Umbilical cord (tissue), 2 donors: ENCODE measurements around the gene DYSF. TPM values are rescaled to one million over a fixed set of nuclear protein-coding genes. Genes with fewer than 3 reads are reported as not detected.

Experiments
- DNase-seq: peaks from one replicate; pipeline ENCODE4 v3.0.0-alpha.2; 2015; ENCODE audit warnings: low spot score
- total RNA-seq: library from RNA; depleted of rRNA; stranded (reverse); fragments of >200 nt; gene quantifications from one replicate; pipeline ENCODE4 v1.2.3, GENCODE V29; 2014; ENCODE audit warnings: low replicate concordance; ENCODE audit not compliant: insufficient read depth

Gene DYSF
- total RNA-seq, 1 donor from 2014 or later = 2.9 TPM

DNA sequence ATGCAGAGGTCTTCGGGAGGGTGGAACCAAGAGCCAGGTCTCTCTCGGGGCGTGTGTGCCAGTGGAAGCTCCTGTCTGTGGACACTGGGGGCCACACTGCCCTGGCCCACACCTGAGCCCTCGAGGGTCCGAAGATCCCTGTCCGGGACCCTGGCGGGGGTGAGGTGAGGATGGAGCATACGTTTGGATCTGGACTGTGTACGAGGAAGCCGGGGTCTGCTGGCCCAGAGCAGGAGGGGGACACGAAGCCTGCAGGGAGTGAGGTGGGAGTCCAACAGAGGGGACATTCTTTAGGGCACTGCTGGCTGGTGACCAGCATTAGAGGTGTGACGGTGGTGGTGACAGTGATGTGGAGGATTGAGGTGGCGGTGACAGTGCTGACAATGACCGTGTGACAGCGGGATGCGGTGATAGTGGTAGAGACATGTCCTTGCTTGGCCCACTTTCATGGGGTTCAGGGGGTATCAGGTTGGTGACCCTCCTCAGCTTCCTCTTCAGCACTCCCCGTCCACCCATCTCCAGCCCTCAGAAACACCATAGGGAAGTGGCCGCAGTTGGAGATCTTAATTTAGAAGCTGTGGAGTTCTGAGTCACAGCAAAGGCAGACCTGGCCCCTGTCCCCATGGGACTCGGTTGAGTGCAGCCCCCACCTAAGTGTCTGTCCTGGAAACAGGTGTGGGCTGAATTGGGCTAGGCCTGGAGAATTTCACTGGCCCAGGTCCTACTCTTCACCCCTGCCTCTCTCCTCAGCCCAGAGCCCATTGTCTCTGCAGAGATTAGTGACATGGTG is 252.0 kb downstream of the DYSF start:
- no peak for DNase-seq

GRCh38 chr2:71706121-71706520 is 252.8 kb downstream of the DYSF start:
- DNase-seq = no peak

DNA sequence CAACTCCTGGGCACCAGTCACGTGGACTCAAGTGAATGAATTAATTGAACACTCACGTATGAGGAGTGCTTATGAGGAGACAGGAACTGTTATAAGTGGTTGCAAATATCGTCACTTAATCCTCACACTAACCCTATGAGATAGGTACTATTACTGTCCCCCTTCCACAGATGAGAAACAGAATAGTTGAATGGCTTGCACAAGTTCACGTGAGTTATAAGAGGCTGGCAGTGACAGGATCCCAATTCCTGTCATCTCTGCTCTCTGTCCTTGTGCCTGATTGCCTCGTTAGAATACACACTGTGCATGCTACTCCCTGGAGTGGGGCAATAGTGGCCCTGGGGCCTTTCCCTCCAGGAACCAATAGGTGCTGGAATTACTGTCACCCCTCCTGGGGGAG is 253.5 kb downstream of the DYSF start:
- DNase-seq = no peak

DNA sequence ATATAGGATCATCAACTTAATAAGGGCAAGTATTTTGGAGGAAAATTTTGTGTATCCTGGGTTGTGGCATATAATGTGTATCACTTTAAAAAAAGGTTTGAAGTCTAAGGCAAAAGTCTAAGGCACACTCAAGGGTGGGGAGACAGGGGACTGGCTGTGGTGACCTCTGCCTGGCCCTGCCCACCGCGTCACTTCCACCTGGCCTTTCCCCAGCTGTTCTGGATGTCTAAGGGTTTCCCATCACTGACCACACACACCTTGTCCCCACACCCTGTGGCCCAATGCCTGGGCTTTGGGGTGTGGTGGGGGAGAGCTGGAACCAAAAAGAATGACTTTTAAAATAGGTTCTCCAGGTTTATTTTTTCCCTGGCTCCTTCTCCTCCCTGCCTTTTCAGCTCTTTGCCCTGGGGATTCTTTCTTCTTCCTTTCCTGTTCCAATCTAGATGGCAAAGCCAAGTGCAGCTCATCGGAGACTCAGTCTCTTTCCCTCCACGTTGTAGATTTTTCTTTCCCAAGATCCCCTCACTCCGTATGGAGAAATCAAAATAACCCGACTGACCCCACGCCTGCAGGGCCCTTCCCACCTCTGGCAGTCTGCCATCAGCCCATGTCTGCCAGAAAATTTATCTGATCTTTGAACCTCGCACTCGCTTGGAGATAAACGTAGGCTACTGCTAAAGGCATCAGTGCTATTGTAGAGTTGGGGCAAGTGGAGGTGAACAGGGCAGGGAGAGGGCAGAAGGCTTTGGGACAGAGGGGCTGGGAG is 257.2 kb downstream of the DYSF start:
- no peak for DNase-seq

DNA sequence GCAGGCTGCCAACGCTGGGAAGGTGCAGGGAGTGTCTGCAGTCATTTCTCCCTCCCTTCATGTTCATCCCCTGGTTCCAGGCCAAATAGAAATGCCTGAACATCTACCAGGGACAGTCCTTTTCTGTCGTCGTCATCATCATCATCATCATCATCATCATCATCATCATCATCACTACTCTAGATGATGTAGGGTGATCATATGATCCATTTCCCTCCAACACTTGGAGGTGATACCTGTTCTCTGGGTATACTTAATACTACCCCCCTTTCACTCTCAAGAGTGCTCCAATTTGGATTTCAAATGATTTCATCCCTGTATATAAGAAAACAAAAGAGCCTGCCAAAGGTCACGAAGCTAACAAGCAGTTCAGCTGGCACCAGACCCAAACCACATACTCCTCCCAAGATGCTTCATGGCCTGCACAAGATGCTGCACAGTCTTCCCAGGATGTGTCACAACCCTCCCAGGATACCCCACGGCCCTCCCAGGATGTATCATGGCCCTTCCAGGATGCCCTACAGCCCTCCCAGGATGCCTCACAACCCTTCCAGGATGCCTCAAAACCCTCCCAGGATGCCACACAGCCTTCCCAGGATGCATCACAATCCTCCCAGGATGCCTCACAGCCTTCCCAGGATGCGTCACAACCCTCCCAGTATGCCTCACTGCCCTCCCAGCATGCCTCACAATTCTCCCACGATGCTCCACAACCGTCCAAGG is 257.9 kb downstream of the DYSF start:
- DNase-seq = no peak

GRCh38 chr2:71712158-71712818 is 258.9 kb downstream of the DYSF start:
- DNase-seq = no peak

GRCh38 chr2:71713581-71714580 is 260.5 kb downstream of the DYSF start:
- no peak for DNase-seq

GRCh38 chr2:71714601-71715240 is 261.4 kb downstream of the DYSF start:
- DNase-seq = no peak

- DNase-seq = no peak
Observed at GRCh38 chr2:71715241-71715750, 261.9 kb downstream of the DYSF start.

- no peak for DNase-seq
Observed at GRCh38 chr2:71715951-71716696, 262.8 kb downstream of the DYSF start.

- peak; percentile 17 for DNase-seq
Observed at GRCh38 chr2:71716697-71717624, 263.6 kb downstream of the DYSF start.

GRCh38 chr2:71718686-71719085 is 265.3 kb downstream of the DYSF start:
- no peak for DNase-seq

DNA sequence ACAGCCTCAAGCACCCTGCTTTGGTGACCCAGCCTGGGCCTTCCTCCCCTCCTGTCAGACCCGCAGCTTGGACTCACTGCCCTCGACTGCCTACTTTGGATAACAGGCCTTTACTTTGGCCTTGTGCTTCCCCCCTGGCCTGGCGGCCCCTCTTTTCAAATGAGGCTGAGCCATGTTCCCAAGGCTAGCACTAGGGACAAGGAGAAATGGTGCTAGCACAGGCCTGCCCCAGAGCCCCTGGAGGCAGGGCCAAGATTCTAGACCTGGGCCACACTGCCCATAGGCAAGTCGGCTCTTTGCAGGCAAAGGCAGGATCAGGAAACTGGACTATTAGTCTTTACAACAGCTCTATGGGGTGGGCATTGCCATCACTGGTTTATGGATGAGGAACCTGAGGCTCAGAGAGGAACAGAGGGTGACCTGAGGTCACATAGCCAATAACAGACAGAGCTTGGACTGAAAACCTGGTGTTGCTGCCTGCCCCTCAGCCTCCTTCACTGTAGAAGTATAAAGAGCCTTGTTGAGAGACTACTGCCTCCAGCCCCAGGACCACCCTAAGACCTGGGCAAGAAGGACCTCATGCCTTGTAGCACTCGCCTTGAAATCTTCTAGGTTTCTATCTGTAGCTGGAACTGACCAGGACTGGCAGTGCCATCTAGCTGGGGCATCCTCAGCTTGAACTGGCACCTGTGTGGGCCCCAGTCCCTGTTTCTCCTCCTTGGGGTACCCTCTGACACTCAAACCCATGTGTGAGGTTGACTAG is 266.3 kb downstream of the DYSF start:
- DNase-seq = no peak

DNA sequence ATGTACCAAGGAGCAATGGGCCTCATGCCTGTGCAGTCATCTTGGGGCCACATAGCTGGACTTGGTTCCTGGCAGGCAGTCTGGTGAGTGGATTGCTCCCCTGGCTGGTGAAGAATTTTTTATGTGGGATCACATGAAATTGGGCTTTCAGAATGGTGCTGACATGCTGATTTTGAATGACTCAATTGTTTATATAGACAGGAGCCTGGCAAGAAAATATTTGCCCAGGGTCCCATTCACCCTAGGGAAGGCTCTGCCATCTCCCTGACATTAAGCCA is 266.9 kb downstream of the DYSF start:
- no peak for DNase-seq

GRCh38 chr2:71720596-71721361 is 267.4 kb downstream of the DYSF start:
- no peak for DNase-seq

GRCh38 chr2:71721362-71721665 is 268.0 kb downstream of the DYSF start:
- DNase-seq = no peak

GRCh38 chr2:71721669-71722068 is 268.3 kb downstream of the DYSF start:
- no peak for DNase-seq
